ENCODE measurements around the gene SNTG2.

The SNTG2 gene

GRCh38 chr2:961786-962185, 11.1 kb downstream of the SNTG2 start:
- no peak overlapping the region for H3K4me2 ChIP-seq (ENCODE audit: low read length)
- no peaks in the 10 kb centered on the region for H3K9me3 ChIP-seq (ENCODE audit: control insufficient read depth, insufficient read depth, low read length)
- H3K79me2 ChIP-seq (ENCODE audit: control insufficient read depth, low read length) = no peaks in the 10 kb centered on the region
- H3K4me1 ChIP-seq (ENCODE audit: control insufficient read depth, low read length) = no peaks in the 10 kb centered on the region
- H3K27ac ChIP-seq (ENCODE audit: low read depth, low read length) = no peak overlapping the region
- no peaks in the 10 kb centered on the region for H3F3A ChIP-seq (ENCODE audit: control insufficient read depth, insufficient read depth)
- H3K36me3 ChIP-seq (ENCODE audit: control insufficient read depth, low read length) = no peaks in the 10 kb centered on the region
- no peak overlapping the region for H3K4me3 ChIP-seq (ENCODE audit: low read length)
- no peak for TF ChIP-seq EZH2phosphoT487 (IDR thresholded peaks at IDR 0.05; ENCODE audit: borderline replicate concordance, low read length)
- no peak for TF ChIP-seq CTCF (IDR thresholded peaks at IDR 0.05; ENCODE audit: low read depth, low read length, poor library complexity, severe bottlenecking)
- no peaks in the 10 kb centered on the region for H3K9me2 ChIP-seq (replicated peaks; ENCODE audit: control insufficient read depth, low read length)
- H3K27me3 ChIP-seq (ENCODE audit: control insufficient read depth, low read length) = no peaks in the 10 kb centered on the region
- no peaks in the 10 kb centered on the region for H4K20me1 ChIP-seq (ENCODE audit: control insufficient read depth, insufficient read depth, low read depth, low read length)

DNA sequence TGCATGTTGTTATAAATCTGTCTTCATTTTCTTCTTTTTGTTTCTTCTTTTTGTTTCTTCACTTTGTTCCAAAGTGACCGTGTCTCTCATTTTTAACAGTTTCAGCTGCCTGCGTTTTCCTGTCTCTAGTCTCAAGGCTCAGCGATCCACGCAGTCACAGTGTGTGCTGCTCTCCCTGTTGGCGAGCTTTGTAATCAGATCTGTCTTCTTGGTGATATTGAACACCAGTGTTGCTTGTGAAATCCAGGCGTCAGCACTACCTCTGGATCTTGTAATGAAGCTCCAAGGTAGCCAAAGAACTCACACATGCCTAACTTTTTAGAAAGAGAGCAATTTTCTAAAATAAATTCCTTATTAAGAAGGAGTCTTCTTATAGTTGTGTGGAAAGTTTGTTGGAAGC, 13.2 kb downstream of the SNTG2 start:
- Histone ChIP-seq H3K36me3 (ENCODE audit: control insufficient read depth, low read length) (no peaks in the 10 kb centered on the region), H3K79me2 (ENCODE audit: control insufficient read depth, low read length) (no peaks in the 10 kb centered on the region), H3K27me3 (ENCODE audit: control insufficient read depth, low read length) (no peaks in the 10 kb centered on the region), H4K20me1 (ENCODE audit: control insufficient read depth, insufficient read depth, low read depth, low read length) (no peaks in the 10 kb centered on the region), H3K27ac (ENCODE audit: low read depth, low read length) (no peak overlapping the region), H3F3A (ENCODE audit: control insufficient read depth, insufficient read depth) (no peaks in the 10 kb centered on the region), H3K9me2 (replicated peaks; ENCODE audit: control insufficient read depth, low read length) (no peaks in the 10 kb centered on the region), H3K9me3 (ENCODE audit: control insufficient read depth, insufficient read depth, low read length) (no peaks in the 10 kb centered on the region), H3K4me1 (ENCODE audit: control insufficient read depth, low read length) (no peaks in the 10 kb centered on the region), H3K4me2 (ENCODE audit: low read length) (no peak overlapping the region), H3K4me3 (ENCODE audit: low read length) (no peak overlapping the region)
- TF ChIP-seq EZH2phosphoT487 (IDR thresholded peaks at IDR 0.05; ENCODE audit: borderline replicate concordance, low read length) (no peak), CTCF (IDR thresholded peaks at IDR 0.05; ENCODE audit: low read depth, low read length, poor library complexity, severe bottlenecking) (no peak)

GRCh38 chr2:964562-964961, 13.9 kb downstream of the SNTG2 start:
- no peak overlapping the region for H3K4me3 ChIP-seq (ENCODE audit: low read length)
- H3K27ac ChIP-seq (ENCODE audit: low read depth, low read length) = no peak overlapping the region
- no peak overlapping the region for H3K4me2 ChIP-seq (ENCODE audit: low read length)
- H3F3A ChIP-seq (ENCODE audit: control insufficient read depth, insufficient read depth) = no peaks in the 10 kb centered on the region
- H3K4me1 ChIP-seq (ENCODE audit: control insufficient read depth, low read length) = no peaks in the 10 kb centered on the region
- no peaks in the 10 kb centered on the region for H3K27me3 ChIP-seq (ENCODE audit: control insufficient read depth, low read length)
- H3K9me3 ChIP-seq (ENCODE audit: control insufficient read depth, insufficient read depth, low read length) = no peaks in the 10 kb centered on the region
- H3K9me2 ChIP-seq (replicated peaks; ENCODE audit: control insufficient read depth, low read length) = no peaks in the 10 kb centered on the region
- H3K36me3 ChIP-seq (ENCODE audit: control insufficient read depth, low read length) = no peaks in the 10 kb centered on the region
- TF ChIP-seq EZH2phosphoT487 (IDR thresholded peaks at IDR 0.05; ENCODE audit: borderline replicate concordance, low read length) (no peak), CTCF (IDR thresholded peaks at IDR 0.05; ENCODE audit: low read depth, low read length, poor library complexity, severe bottlenecking) (no peak)
- H3K79me2 ChIP-seq (ENCODE audit: control insufficient read depth, low read length) = no peaks in the 10 kb centered on the region
- no peaks in the 10 kb centered on the region for H4K20me1 ChIP-seq (ENCODE audit: control insufficient read depth, insufficient read depth, low read depth, low read length)

All from DOHH2 (cell line).